Activated CD4-positive, alpha-beta T cell treated with anti-CD3 and anti-CD28 coated beads for 36 hours (primary cell): ENCODE results near the gene C1orf50. TPM values are rescaled to one million over a fixed set of nuclear protein-coding genes. Genes with fewer than 3 reads are reported as not detected.
A peak's percentile ranks its signal among the peaks of the same experiment; 100 is the strongest.

Source experiments
- ATAC-seq: fragments of 200-7000 bp; cut with Tn5 transposase; one replicate; pipeline ENCODE4 v1.10.0; 2021; ENCODE audit warnings: mild to moderate bottlenecking, moderate library complexity
- CTCF ChIA-PET: fragments of 350-600 bp; sonication (Branson Sonifier 250); formaldehyde crosslinking; loops from one replicate; lab custom pipeline; 2021; ENCODE audit warnings: antibody characterized with exemption; lab: Charles Lee
- POLR2A ChIA-PET: fragments of 350-600 bp; sonication (Branson Sonifier 250); formaldehyde crosslinking; loops from one replicate; lab custom pipeline; 2021; ENCODE audit warnings: antibody characterized with exemption, inconsistent platforms; lab: Charles Lee
- DNase-seq: peaks from one replicate; pipeline ENCODE4 v3.0.0-alpha.2; 2020
- H3K27ac Mint-ChIP-seq: one replicate; pipeline ENCODE4 v1.8.0; 2021; ENCODE audit warnings: mixed read lengths
- H3K27me3 Mint-ChIP-seq: one replicate; pipeline ENCODE4 v1.8.0; 2021; ENCODE audit warnings: mixed read lengths
- H3K36me3 Mint-ChIP-seq: one replicate; pipeline ENCODE4 v1.8.0; 2021; ENCODE audit warnings: low read depth, mixed read lengths
- H3K4me1 Mint-ChIP-seq: one replicate; pipeline ENCODE4 v1.8.0; 2021; ENCODE audit warnings: mixed read lengths
- H3K4me3 Mint-ChIP-seq: one replicate; pipeline ENCODE4 v1.8.0; 2021; ENCODE audit warnings: mild to moderate bottlenecking, moderate library complexity, mixed read lengths
- H3K9me3 Mint-ChIP-seq: one replicate; pipeline ENCODE4 v1.8.0; 2021; ENCODE audit warnings: low read depth, mixed read lengths
- intact Hi-C, 2 experiments: fragments of 100-400 bp; cut with DNase I in 1 of 2; cut with micrococcal nuclease in 1 of 2; formaldehyde crosslinking; loops; one replicate each; pipeline versions ENCODE4 v1.14.2 to v1.15.1; 2022 to 2024; cut with DNase I, micrococcal nuclease
- total RNA-seq, 2 experiments: library from RNA; stranded (reverse); gene quantifications; one replicate each; pipeline ENCODE4 v1.2.3, GENCODE V29; 2021

The C1orf50 gene
- total RNA-seq, 2 experiments from 2014 or later, result 4.0 to 8.0 TPM

DNA sequence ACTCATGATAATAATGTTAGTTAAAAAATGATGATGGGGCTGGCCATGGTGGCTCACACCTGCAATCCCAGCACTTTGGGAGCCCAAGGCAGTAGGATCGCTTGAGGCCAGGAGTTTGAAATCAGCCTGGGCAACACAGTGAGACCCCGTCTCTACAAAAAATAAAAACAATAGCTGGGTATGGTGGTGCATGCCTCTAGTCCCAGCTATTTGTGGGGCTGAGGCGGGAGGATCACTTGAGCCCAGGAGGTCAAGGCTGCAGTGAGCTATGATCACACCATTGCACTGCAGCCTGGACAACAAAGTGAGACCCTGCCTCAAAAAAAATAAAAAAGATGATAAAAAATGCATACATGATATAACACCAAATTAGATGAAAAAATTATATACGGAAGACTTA, 5.5 kb upstream of the C1orf50 start:
- ChIA-PET CTCF (interaction anchor here (0.7 kb wide), 1 partner anchor 1082 kb away, joined by 3 read pairs; no protein-coding TSS in a partner anchor), POLR2A (no interaction called here)
- Mint-ChIP-seq H3K4me3 (no peak overlapping the region), H3K27ac (no peak overlapping the region), H3K36me3 (peaks cover 14% of the 10 kb centered on the region), H3K27me3 (no peaks in the 10 kb centered on the region), H3K9me3 (no peaks in the 10 kb centered on the region), H3K4me1 (peaks cover 4% of the 10 kb centered on the region)
- intact Hi-C loops, result no loop called here
- no peak for DNase-seq
- ATAC-seq, result no peak

- DNase-seq (no peak), ATAC-seq (no peak)
- ChIA-PET CTCF (interaction anchor here (0.5 to 1.4 kb wide), 3 partner anchors 27 to 1083 kb away, joined by 3 read pairs; no protein-coding TSS in a partner anchor), POLR2A (interaction anchor here (0.6 kb wide), 1 partner anchor 455 kb away, joined by 3 read pairs; no protein-coding TSS in a partner anchor)
- Mint-ChIP-seq H3K27me3 (no peaks in the 10 kb centered on the region), H3K4me3 (no peak overlapping the region), H3K9me3 (no peaks in the 10 kb centered on the region), H3K27ac (no peak overlapping the region), H3K36me3 (peaks cover 10% of the 10 kb centered on the region), H3K4me1 (peaks cover 4% of the 10 kb centered on the region)
- intact Hi-C loops, result no loop called here
These were observed 4.8 kb upstream of the C1orf50 start for GRCh38 chr1:42762269-42762668.

GRCh38 chr1:42765269-42765668, 1.8 kb upstream of the C1orf50 start:
- H3K9me3 Mint-ChIP-seq, result no peaks in the 10 kb centered on the region
- POLR2A ChIA-PET, result interaction anchor here (1.5 to 2.1 kb wide), 2 partner anchors 13 to 51 kb away, joined by 3 to 13 read pairs; partner anchors contain the start of genes ERMAP and SVBP
- H3K4me1 Mint-ChIP-seq, result peaks cover 28% of the 10 kb centered on the region
- DNase-seq, result no peak
- CTCF ChIA-PET, result interaction anchor here (0.6 to 2.9 kb wide), 4 partner anchors 8 to 221 kb away, joined by 4 to 20 read pairs (median 17); partner anchors contain the start of genes ERMAP and SVBP
- ATAC-seq, result no peak
- H3K4me3 Mint-ChIP-seq, result no peak overlapping the region
- no peaks in the 10 kb centered on the region for H3K27me3 Mint-ChIP-seq
- H3K36me3 Mint-ChIP-seq, result peaks cover 14% of the 10 kb centered on the region
- intact Hi-C loops, result loop anchor here in 1 of 2 experiments (5.0 kb wide), 1 partner anchor 1403 kb away; the partner anchor contains the start of gene FOXO6
- no peak overlapping the region for H3K27ac Mint-ChIP-seq

- no peaks in the 10 kb centered on the region for H3K27me3 Mint-ChIP-seq
- CTCF ChIA-PET, result interaction anchor here (0.6 to 2.9 kb wide), 18 partner anchors 9 to 319 kb away, joined by 3 to 20 read pairs (median 3); partner anchors contain the start of genes ERMAP, SVBP, YBX1 and ZNF691
- DNase-seq (peak; percentile 72), ATAC-seq (peak; percentile 18)
- peaks cover 35% of the 10 kb centered on the region for H3K4me1 Mint-ChIP-seq
- H3K36me3 Mint-ChIP-seq, result peaks cover 19% of the 10 kb centered on the region
- H3K27ac Mint-ChIP-seq, result peak overlapping the region; percentile 78
- no peak overlapping the region for H3K4me3 Mint-ChIP-seq
- POLR2A ChIA-PET, result interaction anchor here (0.5 to 2.1 kb wide), 14 partner anchors 12 to 263 kb away, joined by 3 to 13 read pairs (median 4); partner anchors contain the start of genes ERMAP, SVBP and ZNF691
- no peaks in the 10 kb centered on the region for H3K9me3 Mint-ChIP-seq
- intact Hi-C loops, result loop anchor here (2.0 to 5.0 kb wide), 6 partner anchors 157 to 1447 kb away; partner anchors contain the start of genes CFAP57 (in 1 of the 2), DMAP1 (in 1 of the 2), EBNA1BP2 (in 1 of the 2) and FOXO6 (in 1 of the 2)
These were observed 963 bp upstream of the C1orf50 start for GRCh38 chr1:42765832-42766740.

DNA sequence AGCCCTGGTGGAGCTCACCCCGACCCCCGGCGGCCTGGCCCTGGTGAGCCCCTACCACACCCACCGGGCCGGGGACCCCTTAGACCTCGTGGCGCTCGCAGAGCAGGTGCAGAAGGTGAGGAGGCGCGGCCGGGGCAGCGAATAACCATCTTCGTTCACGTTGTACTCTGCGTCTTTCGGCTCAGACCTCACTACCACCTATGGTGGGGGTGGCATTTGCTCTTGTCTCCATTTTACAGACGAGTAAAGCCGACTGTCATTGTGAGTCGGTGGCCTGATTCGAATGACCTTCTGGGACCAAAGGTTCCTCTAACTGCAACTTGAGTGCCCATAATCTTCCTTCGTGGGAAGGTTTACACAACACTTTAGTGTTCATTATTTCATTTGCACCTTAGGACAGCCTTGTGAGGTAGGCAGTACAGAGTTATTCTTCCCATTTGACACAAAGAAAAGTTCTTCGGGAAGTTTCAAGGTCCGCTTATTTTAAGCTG, 506 bp downstream of the C1orf50 start:
- CTCF ChIA-PET, result interaction anchor here (0.9 to 2.9 kb wide), 8 partner anchors 9 to 306 kb away, joined by 3 to 20 read pairs (median 4); partner anchors contain the start of gene ZNF691
- POLR2A ChIA-PET, result interaction anchor here (0.6 to 2.1 kb wide), 7 partner anchors 9 to 192 kb away, joined by 3 to 13 read pairs (median 6); partner anchors contain the start of genes ERMAP, SVBP and ZNF691
- Mint-ChIP-seq H3K9me3 (no peaks in the 10 kb centered on the region), H3K4me1 (peaks cover 38% of the 10 kb centered on the region), H3K4me3 (no peak overlapping the region), H3K27ac (peak overlapping the region; percentile 84), H3K36me3 (peaks cover 20% of the 10 kb centered on the region), H3K27me3 (no peaks in the 10 kb centered on the region)
- DNase-seq (no peak), ATAC-seq (peak; percentile 8)
- intact Hi-C loops, result loop anchor here (1.0 to 5.0 kb wide), 16 partner anchors 50 to 1445 kb away; partner anchors contain the start of genes CFAP57 (in 2 of the 2), EBNA1BP2 (in 2 of the 2), ERMAP (in 2 of the 2) and SLC2A1 (in 2 of the 2)

DNA sequence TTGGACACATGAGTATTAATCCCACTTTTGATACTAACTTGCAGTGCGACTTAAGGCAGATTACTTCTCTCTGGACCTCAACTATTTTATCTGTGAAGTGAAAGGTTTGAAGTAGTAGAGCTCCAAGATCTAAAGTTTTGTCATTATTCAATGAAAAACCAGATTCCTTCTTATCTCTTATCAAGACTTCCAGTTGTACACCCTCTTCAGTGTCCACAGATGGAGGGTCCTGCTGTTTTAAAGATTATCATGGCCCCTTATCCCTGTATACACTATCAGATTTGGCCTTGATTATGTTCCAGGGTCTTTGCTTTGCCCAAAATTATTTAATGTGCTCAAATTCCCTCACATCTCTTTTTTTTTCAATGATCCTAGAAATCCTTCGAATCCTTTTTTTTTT, 1.1 kb downstream of the C1orf50 start:
- ChIA-PET CTCF (interaction anchor here (1.0 to 2.9 kb wide), 3 partner anchors 10 to 15 kb away, joined by 3 to 20 read pairs (median 3); no protein-coding TSS in a partner anchor), POLR2A (no interaction called here)
- DNase-seq, result no peak
- Mint-ChIP-seq H3K27me3 (no peaks in the 10 kb centered on the region), H3K27ac (peak overlapping the region; percentile 84), H3K9me3 (no peaks in the 10 kb centered on the region), H3K4me1 (peaks cover 42% of the 10 kb centered on the region), H3K36me3 (peaks cover 22% of the 10 kb centered on the region), H3K4me3 (no peak overlapping the region)
- no peak for ATAC-seq
- intact Hi-C loops, result loop anchor here (2.0 to 5.0 kb wide), 2 partner anchors 85 to 1406 kb away; partner anchors contain the start of genes FOXO6 (in 1 of the 2) and YBX1 (in 1 of the 2)

DNA sequence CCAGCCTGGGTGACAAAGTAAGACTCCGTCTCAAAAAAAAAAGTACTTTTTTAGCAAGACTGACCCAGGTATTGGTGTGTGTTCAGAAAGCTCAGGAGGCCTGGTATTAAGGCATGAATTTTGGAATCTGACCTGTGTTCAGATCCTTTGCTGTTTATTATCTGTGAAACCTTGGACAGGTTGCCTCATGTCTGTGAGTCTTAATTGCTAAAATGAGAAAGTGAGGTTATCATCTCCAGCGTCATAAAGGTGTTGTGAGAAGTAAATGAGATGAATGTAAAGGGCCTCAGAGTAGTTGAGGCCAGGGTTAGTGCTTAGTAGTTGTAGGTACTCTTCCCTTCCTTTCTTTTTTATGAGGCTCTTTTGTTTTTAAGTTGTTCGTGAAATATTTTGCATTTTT, 2.8 kb downstream of the C1orf50 start:
- ATAC-seq (no peak), DNase-seq (no peak)
- Mint-ChIP-seq H3K36me3 (peaks cover 29% of the 10 kb centered on the region), H3K9me3 (no peaks in the 10 kb centered on the region), H3K27ac (no peak overlapping the region), H3K4me1 (peaks cover 45% of the 10 kb centered on the region), H3K27me3 (no peaks in the 10 kb centered on the region), H3K4me3 (no peak overlapping the region)
- POLR2A ChIA-PET, result no interaction called here
- CTCF ChIA-PET, result interaction anchor here (0.8 to 1.4 kb wide), 2 partner anchors 9 to 10 kb away, joined by 4 to 5 read pairs; no protein-coding TSS in a partner anchor
- intact Hi-C loops, result loop anchor here (2.0 to 5.0 kb wide), 2 partner anchors 87 to 1408 kb away; partner anchors contain the start of genes FOXO6 (in 1 of the 2) and YBX1 (in 1 of the 2)

- intact Hi-C loops, result no loop called here
- H3K9me3 Mint-ChIP-seq, result no peaks in the 10 kb centered on the region
- POLR2A ChIA-PET, result no interaction called here
- DNase-seq, result no peak
- H3K36me3 Mint-ChIP-seq, result peaks cover 56% of the 10 kb centered on the region
- H3K27me3 Mint-ChIP-seq, result no peaks in the 10 kb centered on the region
- H3K27ac Mint-ChIP-seq, result no peak overlapping the region
- H3K4me3 Mint-ChIP-seq, result no peak overlapping the region
- H3K4me1 Mint-ChIP-seq, result peaks cover 43% of the 10 kb centered on the region
- CTCF ChIA-PET, result interaction anchor here (0.9 to 1.2 kb wide), 3 partner anchors 10 to 148 kb away, joined by 3 read pairs; partner anchors contain the start of gene TMEM269
- peak; percentile 54 for ATAC-seq
These were observed 6.4 kb downstream of the C1orf50 start for GRCh38 chr1:42773420-42773819.

GRCh38 chr1:42774928-42775526, 8.0 kb downstream of the C1orf50 start:
- ATAC-seq, result no peak

DNA sequence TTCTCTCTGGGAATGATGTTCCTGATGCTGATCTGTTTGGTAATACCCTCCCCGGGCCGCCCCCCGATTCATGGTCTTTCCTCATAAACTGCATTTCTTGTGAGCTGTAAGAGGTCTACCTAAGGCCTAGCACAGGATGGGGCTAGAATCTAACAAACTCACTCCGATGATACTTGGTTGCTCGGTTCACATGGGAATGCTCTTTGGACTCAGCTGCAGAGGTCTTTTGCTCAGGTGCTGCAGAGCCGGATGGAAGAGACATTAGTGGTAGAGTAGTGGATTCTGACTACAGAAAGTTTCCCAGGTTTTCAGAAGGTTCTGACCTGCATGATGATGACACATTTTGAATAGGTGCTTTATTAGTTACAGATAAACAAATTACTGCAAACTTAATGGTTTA, 9.5 kb downstream of the C1orf50 start:
- peaks cover 22% of the 10 kb centered on the region for H3K4me1 Mint-ChIP-seq
- no peaks in the 10 kb centered on the region for H3K9me3 Mint-ChIP-seq
- DNase-seq (no peak), ATAC-seq (no peak)
- intact Hi-C loops, result no loop called here
- no peak overlapping the region for H3K4me3 Mint-ChIP-seq
- POLR2A ChIA-PET, result interaction anchor here (0.6 kb wide), 1 partner anchor 9 kb away, joined by 3 read pairs; the partner anchor contains the start of gene C1orf50
- no peaks in the 10 kb centered on the region for H3K27me3 Mint-ChIP-seq
- H3K36me3 Mint-ChIP-seq, result peaks cover 53% of the 10 kb centered on the region
- CTCF ChIA-PET, result interaction anchor here (0.7 to 3.3 kb wide), 7 partner anchors 10 to 297 kb away, joined by 3 to 21 read pairs (median 4); partner anchors contain the start of genes C1orf50, P3H1 and ZNF691
- H3K27ac Mint-ChIP-seq, result no peak overlapping the region

More at GRCh38 chr1:42774928-42775526, 8.0 kb downstream of the C1orf50 start:
- POLR2A ChIA-PET, result no interaction called here
- DNase-seq, result no peak
- no peaks in the 10 kb centered on the region for H3K27me3 Mint-ChIP-seq
- intact Hi-C loops, result no loop called here
- no peaks in the 10 kb centered on the region for H3K9me3 Mint-ChIP-seq
- no peak overlapping the region for H3K27ac Mint-ChIP-seq
- CTCF ChIA-PET, result interaction anchor here (0.6 kb wide), 1 partner anchor 601 kb away, joined by 3 read pairs; no protein-coding TSS in a partner anchor
- H3K4me3 Mint-ChIP-seq, result no peak overlapping the region
- H3K4me1 Mint-ChIP-seq, result peaks cover 30% of the 10 kb centered on the region
- peaks cover 50% of the 10 kb centered on the region for H3K36me3 Mint-ChIP-seq
